ENCODE results near the gene BRINP2. TPM values are rescaled to one million over a fixed set of nuclear protein-coding genes. Genes with fewer than 3 reads are reported as not detected.

BRINP2 gene
- total RNA-seq, 1 donor from 2014 or later, result 0.18 TPM

DNA sequence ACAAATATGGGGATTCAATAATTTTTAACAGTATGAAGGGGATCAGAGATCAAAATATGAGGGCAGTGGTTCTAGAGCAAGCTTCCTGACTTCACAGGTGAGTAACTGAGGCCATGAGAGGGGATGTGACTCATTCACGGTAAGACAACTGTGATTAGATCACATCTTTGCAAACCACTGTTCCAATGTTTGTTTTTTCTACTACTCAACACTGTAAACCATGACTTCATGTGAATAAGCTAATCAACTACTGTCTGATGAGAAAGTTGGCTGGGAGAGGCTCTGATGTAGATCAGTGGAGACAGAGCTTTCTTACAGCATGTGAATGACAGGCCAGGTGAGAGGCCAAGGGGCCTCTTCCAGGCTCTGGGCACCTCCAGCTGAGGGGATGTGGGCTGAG, 84.7 kb downstream of the BRINP2 start:
- DNase-seq (ENCODE audit: low spot score), result no peak
- no peak for ATAC-seq
- intact Hi-C loops (cut with DNase I), result no loop called here

DNA sequence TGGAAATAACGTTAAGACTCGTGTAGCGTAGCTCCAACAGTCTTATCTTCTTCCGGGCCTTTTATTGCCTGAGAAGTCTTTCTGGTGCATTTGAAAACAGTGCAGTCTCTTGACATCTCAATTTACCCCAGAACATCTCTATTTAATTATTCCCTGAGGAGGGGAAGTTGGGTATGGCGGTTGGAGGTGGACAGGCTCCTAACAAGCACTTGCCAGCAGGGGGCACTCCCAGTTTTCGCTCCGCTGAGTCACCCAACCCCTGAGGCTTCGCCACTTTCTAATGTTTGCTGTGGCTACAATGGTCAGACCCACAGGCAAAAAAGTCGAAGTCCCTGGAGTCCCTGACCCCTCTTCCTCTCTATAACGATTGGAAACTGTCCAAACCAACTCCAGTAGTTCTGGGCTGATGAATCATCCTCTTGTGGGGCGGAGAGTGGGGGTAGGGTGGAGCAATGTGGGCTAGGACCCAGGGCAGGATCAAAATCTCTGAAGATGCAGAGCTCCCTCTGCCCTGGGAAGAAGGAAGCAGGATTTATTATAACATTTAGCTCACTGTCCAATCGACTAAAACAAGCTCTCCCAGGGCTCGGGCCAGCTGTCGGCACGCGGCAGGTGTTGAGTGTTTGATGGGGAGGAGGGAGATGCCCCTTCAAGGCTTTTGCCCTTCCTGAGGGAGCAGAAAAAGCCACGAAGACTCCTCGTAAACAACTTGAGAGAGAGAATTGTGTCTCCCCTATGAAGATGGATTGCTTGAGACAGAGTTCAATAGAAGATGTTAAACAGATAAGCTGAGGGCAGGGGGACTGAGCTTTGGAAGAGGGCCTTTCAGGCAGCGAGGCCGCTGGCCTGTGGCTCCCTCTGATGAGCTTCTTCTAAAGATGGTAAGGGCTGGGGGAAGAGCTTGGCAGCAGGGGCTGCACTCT, 85.7 kb downstream of the BRINP2 start:
- peak; percentile 81 for DNase-seq (ENCODE audit: low spot score)
- intact Hi-C loops (cut with DNase I), result no loop called here
- ATAC-seq, result peak; percentile 89

DNA sequence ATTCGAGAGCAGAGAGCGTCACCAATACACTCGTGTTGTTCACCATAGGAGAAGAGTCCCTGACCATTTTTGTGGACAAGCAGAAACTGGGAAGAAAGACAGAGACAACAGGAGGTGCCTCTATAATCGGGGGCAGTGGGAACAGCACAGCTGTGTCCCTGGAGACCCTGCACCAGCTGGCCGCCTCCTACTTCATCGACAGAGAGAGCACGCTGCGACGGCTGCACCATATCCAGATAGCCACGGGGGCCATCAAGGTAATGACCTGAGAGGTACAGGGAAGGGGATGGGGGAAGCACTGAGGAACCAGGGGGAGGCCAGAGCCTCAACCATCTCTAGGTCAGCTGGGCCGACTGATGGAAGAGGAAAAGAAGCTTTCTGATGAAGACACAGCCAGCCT, 86.4 kb downstream of the BRINP2 start:
- ATAC-seq, result peak; percentile 22
- intact Hi-C loops (cut with DNase I), result no loop called here
- DNase-seq (ENCODE audit: low spot score), result no peak

DNA sequence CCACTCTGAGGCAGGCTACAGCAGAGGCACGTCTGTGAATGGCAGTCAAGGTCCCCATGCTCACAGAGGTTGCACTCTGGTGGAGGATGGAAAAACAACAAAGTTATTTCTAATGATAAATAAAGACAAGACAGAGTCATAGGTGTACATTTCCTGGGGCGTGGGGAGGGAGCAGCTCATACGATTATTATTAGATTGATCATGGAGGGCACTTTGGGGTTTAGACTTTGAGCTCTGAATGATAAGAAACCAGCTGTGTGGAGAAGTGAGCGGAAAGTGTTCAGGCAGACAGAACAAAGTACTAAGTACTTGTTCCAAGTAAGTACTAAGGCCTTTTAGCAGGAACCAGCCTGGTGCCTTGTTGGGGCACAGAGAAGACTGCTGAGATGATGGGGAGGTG, 86.8 kb downstream of the BRINP2 start:
- DNase-seq (ENCODE audit: low spot score) (no peak), ATAC-seq (no peak)
- intact Hi-C loops (cut with DNase I), result no loop called here

DNA sequence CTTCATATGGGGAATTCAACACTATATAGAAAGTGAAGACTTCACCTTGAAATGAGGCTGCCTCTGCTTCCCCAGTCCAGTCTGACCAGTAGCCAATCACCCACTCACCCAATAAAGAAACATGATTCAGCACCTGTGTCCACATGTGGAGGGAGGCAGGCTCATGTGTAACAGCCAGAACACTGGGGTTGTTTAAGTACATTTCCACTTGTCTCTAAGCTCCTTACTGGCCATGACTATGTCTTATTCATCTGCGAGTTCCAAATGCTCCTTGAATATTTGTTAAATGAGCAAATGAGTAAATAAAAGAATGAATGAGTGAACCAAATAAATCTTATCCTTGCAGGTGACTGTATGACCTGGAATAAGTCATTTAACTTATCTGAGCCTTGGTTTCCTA, 100.1 kb downstream of the BRINP2 start:
- DNase-seq (ENCODE audit: low spot score), result no peak
- intact Hi-C loops (cut with DNase I), result no loop called here

DNA sequence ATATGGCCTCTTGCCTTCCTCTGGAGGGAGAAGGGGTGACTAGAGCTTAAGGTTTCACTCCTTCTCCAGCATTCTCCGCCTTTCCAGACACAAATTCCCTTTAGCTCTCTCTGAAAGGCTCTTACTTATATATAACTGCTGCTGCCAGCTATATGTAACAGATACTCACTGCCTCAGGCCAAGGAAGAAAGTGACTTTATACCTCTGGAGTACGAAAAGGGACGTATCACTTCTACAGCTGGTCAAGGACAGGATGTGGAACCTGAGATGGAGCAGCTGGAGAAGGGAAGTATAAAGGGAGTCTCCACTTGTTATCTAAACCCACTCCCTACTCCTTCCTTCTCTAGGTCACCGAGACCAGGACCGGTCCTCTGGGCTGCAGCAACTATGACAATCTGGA, 102.4 kb downstream of the BRINP2 start:
- intact Hi-C loops (cut with DNase I), result no loop called here

More for the DNA sequence above, 100.1 kb downstream of the BRINP2 start:
- ATAC-seq, result no peak

DNA sequence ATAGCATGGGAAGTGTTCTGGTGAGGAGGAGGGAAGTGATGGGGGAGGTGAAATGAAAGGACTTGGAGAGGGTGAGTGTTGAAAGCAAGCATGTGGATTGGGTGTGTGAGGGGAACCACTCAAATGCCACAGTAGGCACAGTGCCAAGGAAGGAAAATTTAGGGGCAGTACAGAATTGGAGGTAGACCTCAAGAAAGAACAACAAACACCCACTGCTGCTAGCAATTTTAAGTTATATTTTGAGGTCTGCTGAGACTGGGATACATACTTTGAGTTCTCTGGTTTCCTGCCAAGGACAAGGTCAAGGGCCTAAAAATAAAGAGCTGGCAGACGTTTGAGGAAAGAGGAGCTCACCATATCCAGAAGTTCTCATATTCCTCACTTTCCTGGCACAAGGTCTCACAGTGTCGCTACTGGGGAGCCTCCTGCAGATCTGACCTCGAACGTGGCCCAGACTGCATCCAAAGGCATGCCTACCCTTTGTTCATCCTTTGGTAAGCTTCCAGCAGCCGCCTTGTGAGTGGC, 104.0 kb downstream of the BRINP2 start:
- intact Hi-C loops (cut with DNase I), result no loop called here
- no peak for DNase-seq (ENCODE audit: low spot score)
- peak; percentile 81 for ATAC-seq

More for the DNA sequence above, 102.4 kb downstream of the BRINP2 start:
- ATAC-seq (no peak), DNase-seq (ENCODE audit: low spot score) (no peak)

DNA sequence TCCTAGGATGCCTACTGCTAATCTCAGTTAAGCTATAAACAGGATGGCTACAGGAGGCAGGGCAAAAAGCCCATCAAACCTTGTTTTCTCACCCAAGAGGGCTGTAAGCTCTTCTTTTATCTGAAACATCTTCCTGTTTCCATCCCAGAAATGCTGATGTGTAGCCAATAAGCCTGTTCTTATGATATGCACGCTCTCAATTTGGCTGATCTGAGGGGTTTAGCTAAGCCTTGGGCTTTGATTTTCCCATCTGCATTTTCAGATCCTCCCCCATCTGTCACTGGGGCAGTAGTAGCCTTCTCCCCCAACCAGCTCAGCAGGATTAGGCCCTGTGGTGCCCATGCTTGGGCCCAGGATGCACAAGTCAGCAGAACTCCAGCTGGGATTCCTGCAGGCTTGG, 105.0 kb downstream of the BRINP2 start:
- DNase-seq (ENCODE audit: low spot score), result no peak
- intact Hi-C loops (cut with DNase I), result no loop called here
- no peak for ATAC-seq

DNA sequence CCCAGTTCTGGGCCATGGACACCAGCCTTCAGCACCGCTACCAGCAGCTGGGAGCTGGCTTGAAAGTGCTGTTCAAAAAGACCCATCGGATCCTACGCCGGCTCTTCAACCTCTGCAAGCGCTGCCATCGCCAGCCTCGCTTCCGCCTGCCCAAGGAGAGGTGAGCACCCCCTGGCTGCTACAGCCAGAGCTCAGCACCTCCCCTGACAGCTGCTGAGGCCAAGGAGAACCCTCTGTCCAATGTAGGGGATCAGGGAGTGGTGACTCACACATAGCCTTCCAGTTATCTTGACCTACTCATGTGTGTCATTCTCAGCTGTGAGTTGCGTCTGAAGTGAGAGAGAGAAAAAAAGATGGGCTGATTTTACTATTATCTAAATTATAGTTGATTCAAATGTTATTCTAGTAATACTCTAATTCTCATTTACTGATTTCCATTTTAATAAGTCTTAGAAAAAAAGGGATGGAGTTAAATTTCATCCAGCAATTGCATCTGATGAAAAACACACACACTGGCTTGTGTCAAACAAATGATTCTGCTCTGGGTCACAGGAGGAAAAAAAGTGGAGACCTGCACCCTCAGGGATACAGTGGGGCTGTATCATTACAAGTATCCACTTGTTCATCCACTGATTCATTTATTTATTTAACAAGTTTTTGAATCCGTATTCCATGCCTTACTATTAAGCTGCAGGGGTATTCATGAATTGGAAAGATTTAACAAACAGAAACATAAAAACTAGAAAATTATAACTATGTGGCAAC, 108.0 kb downstream of the BRINP2 start:
- ATAC-seq, result no peak
- no peak for DNase-seq (ENCODE audit: low spot score)
- intact Hi-C loops (cut with DNase I), result no loop called here

DNA sequence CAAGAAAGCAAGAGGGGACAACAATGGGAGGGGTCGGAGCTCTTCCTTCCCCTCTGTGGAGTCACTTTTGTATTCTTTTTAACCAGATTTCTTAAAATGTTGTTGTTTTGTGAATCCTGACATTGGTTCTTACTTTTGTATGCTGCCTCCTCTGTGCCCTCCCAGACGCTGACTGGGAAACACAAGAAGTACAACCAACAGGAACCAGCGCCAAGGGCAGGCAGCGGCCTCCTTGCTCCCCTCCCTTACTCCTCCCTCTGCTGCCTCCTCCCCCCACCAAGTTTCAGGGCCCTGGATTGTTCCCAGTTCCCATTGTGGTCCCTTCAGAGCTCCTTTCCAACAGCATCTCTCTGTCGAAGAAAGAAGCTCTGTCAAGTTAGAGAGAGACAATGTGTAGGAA, 111.1 kb downstream of the BRINP2 start:
- DNase-seq (ENCODE audit: low spot score), result no peak
- intact Hi-C loops (cut with DNase I), result no loop called here
- ATAC-seq, result no peak

DNA sequence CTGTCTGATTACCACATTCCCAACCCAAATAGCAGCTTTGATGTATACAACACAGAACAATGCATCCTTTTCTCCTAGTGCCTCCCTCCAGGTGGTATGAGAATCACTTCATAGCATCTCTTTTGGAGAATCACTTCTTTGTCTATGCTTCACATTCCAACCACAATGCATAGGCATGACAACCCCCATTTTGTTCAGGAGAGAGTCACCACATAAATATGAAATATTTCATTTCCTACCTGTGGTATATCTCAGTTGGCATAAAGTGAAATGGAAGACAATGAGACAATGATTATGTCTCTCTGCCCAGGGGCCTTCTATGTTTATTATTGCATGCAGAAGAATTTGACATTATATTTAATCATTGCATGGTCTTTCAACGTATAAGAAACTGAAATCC, 112.2 kb downstream of the BRINP2 start:
- DNase-seq (ENCODE audit: low spot score) (no peak), ATAC-seq (no peak)
- intact Hi-C loops (cut with DNase I), result no loop called here

DNA sequence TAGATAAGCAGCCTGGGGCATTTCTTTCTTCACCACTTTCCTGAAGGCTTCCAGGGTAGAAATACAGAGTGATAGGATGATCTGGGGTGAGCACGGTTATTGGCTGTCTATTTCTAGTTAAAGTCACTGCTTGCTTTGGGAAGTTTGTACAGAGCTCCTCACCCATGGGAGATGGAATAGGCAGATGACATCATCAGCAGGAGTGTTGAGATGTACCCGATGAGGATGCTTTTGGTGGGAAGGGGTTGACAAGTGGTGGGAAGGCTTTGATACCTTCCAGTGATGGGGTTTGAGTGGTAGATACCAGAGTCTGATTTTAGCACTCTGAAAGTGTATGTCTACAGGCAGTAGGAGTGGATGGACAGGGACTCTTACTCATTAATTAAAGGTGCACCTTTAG, 112.6 kb downstream of the BRINP2 start:
- intact Hi-C loops (cut with DNase I), result no loop called here
- DNase-seq (ENCODE audit: low spot score) (no peak), ATAC-seq (no peak)

DNA sequence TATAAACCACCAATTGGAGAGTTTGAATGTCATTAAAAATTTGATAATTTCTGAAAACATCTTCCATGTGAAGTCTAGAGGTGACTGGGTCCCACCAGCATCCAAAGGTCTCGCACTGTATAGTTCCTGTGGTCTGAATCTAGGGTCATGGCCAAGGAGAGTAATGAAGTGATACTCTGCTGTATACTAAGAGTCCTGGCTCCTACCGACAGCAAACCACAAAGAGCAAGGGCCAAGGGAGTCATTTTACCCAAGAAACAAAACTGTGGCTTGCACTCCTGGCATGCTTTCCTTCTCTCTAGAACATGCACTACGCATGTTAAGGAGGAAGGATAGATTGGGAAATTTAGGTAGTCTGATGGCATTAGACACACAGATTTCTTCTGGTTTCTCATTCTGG, 115.6 kb downstream of the BRINP2 start:
- ATAC-seq (peak; percentile 64), DNase-seq (ENCODE audit: low spot score) (no peak)
- intact Hi-C loops (cut with DNase I), result no loop called here

DNA sequence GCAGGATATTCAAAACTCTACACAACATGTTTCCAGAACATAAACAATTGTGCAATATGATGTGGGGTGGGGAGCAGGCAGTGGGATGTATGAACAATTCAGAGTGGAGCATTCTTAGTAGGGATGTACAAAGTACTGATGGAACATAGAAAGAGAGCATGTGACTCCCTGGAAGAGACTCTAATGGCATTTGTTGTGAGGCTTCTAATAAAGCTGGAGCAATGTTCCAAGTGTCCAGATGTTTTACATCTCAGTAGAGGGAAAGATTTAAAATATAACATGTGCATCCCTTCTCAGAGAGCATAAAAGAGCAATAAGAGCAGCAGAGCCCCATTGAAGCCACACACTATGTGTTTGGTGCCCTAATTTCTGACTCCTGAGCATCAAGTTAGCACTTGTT, 116.5 kb downstream of the BRINP2 start:
- intact Hi-C loops (cut with DNase I), result no loop called here
- no peak for ATAC-seq
- DNase-seq (ENCODE audit: low spot score), result no peak

DNA sequence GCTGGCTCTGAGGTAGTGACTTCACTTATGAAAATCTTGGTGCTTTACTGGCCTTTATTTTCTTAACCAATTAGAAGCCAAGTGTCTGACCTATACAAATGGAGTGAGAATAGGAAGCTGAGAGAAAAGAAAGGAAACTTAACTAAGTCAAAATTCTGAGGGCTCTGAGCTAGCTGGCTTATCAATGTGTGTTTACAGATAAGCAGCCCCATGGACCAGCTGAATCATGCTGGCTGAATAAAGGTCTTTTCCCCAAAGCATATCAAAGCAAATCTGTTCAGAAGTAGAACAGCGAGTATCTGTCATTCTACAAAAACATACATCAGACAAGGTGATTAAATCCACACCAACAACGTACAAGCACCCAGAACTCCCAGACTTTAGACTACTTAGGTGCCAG, 117.2 kb downstream of the BRINP2 start:
- no peak for DNase-seq (ENCODE audit: low spot score)
- intact Hi-C loops (cut with DNase I), result no loop called here
- no peak for ATAC-seq

DNA sequence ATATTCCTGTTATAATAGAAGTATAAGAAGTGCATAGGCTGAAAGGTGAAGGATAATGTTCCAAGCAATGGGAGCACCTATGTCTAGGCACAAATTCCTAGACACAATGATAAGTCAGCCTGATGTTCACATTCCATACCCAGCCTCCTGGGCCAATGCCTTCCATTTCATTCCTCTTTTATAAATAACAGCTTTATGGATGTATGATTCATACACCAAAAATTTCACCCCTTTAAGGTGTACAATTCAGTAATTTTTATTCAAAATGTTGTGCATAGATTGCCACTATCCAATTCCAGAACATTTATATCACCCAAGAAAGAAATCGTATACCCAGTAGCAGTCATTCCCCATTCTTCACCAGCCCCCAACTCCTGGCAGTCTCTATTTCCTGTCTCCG, 118.8 kb downstream of the BRINP2 start:
- DNase-seq (ENCODE audit: low spot score) (no peak), ATAC-seq (no peak)
- intact Hi-C loops (cut with DNase I), result no loop called here

DNA sequence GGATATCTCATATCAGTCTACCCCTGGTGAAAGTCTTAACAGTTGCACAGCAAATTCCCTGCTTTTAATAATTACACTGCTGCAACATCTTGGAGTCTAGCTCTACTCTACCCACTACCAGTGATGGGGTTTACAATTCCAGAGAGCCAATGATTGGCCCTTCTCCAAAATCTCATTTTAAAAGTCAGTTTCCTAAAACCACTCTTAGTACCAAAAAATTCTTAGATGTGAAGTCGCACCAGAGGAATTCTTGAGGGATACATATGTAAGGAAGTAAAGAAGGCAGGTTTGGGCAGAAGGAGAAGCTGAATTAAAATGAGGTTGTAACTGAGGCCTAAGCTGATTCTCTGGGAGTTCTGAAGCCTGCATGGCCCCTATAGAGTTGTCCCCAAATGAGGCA, 129.7 kb downstream of the BRINP2 start:
- ATAC-seq, result no peak

DNA sequence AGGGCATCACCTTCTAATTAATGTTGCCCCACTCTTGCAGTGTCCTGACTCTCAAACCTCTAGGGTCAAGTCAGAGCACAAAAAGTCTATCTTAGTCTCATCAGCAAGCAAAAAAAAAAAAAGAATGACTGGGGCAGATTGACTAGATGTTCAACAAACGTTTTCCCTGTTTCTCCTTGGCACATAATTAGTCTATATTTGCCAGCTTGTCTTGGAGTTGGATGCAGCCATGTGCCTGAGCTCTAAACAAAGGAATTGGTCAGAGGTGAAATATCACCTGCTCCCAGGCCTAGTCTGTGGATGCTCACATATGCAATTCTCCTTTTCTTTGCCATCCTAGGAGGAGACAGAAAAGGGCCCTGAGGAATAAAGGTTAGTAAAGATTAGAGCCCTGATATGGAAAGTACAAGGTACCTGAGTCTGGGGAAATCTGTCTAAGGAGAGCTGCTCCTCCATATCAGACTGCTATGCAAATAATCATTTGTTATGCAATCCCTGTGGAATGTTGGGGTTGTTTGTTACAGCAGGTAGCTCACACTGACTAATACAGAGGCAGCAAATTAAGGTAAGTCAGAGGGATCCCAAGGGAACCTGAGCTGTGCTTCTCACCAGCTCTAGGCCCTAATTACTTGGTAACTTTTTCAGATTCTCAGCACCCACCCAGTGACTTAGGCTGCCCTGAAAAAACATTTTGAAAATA, 130.8 kb downstream of the BRINP2 start:
- DNase-seq (ENCODE audit: low spot score), result no peak
- ATAC-seq, result no peak
- intact Hi-C loops (cut with DNase I), result no loop called here

More for the DNA sequence above, 129.7 kb downstream of the BRINP2 start:
- no peak for DNase-seq (ENCODE audit: low spot score)
- intact Hi-C loops (cut with DNase I), result no loop called here

DNA sequence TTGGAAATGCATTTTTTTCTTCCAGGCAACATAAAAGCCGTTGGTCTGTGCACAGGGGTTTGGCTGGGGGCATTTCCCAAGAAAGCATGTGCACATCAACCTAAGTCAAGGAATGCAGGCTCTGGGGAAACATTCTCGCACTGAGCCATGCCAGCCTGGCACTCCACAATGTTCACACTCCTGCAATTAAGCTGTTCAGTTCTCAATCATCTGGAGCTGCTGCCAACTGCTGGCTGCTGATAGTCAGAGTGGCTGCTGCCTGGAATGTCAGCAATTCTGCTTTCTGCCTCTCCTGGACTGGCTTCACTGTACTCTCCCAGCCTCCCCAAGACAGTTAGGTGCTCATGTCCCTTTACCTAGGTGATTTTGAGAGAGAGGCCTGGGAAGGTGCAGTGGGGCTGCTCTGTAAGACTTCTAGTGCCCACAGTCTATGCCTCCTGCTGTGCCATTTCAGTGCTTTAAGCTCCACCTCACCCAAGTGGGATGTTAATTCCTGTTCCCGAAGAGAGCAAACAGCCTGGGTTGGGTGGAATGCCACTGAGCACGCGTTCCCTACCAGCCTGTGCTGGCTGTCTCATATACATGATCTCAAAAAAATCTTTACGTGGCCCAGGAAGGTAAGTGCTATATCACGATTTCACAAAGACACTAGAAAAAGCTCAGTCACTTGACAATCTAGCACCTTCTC, 131.7 kb downstream of the BRINP2 start:
- no peak for DNase-seq (ENCODE audit: low spot score)
- intact Hi-C loops (cut with DNase I), result no loop called here
- ATAC-seq, result peak; percentile 32
